AG04450 (cell line): Measurements from ENCODE around the gene G6PC2. TPM values are rescaled to one million over a fixed set of nuclear protein-coding genes. Genes with fewer than 3 reads are reported as not detected.
"Not testable (repeated sequence)": the region's sequence is repeated elsewhere in the genome, so short reads cannot be mapped to it uniquely, and the experiment has no call there.

Source experiments
- CTCF ChIA-PET: fragments of 300-600, 350-600 bp; formaldehyde crosslinking; extraction: SDS; loops from one replicate; lab custom pipeline; 2022; ENCODE audit warnings: antibody characterized with exemption, inconsistent platforms; lab: Charles Lee
- POLR2A ChIA-PET: fragments of 350-600 bp; formaldehyde crosslinking; extraction: SDS; loops from one replicate; lab custom pipeline; 2021; ENCODE audit warnings: antibody characterized with exemption, inconsistent platforms; lab: Yijun Ruan, JAX
- DNase-seq: peaks from one replicate; pipeline ENCODE4 v3.0.0-alpha.2; 2011; ENCODE audit warnings: low read depth, low spot score
- H3K27ac ChIP-seq: one replicate; pipeline ENCODE4 v1.5.1; 2012; ENCODE audit warnings: low read depth, low read length, control low read depth
- H3K27me3 ChIP-seq: one replicate; pipeline ENCODE4 v1.6.0; 2012; ENCODE audit warnings: low read length; ENCODE audit not compliant: control insufficient read depth, insufficient read depth
- H3K4me3 ChIP-seq: 2 replicates; pipeline ENCODE4 v1.5.1; 2011; ENCODE audit warnings: mild to moderate bottlenecking, low read depth, low read length, control low read depth
- H3K9me3 ChIP-seq: 2 replicates; pipeline ENCODE4 v1.5.1; 2012; ENCODE audit warnings: low read length; ENCODE audit not compliant: control insufficient read depth, insufficient read depth
- CTCF ChIP-seq: IDR thresholded peaks from 2 replicates; pipeline ENCODE4 v1.5.1; 2011; ENCODE audit warnings: low read depth, low read length, control low read depth, inconsistent platforms
- polyA plus RNA-seq: library from polyadenylated mRNA; depleted of rRNA; stranded (reverse); fragments of >200 nt; gene quantifications from 2 replicates; pipeline ENCODE4 v1.2.3, GENCODE V29; 2011

The G6PC2 gene
- polyA plus RNA-seq, 1 experiment = not detected

GRCh38 chr2:168926621-168927386, 25.7 kb downstream of the G6PC2 start:
- Histone ChIP-seq H3K4me3 (no peak overlapping the region), H3K27me3 (no peaks in the 10 kb centered on the region), H3K27ac (no peak overlapping the region), H3K9me3 (no peaks in the 10 kb centered on the region)
- no peak for DNase-seq
- ChIA-PET POLR2A (no interaction called here), CTCF (interaction anchor here (0.6 kb wide), 1 partner anchor 87 kb away, joined by 3 read pairs; no protein-coding TSS in a partner anchor)
- no peak for TF ChIP-seq CTCF

GRCh38 chr2:168928113-168928831, 27.2 kb downstream of the G6PC2 start:
- POLR2A ChIA-PET = no interaction called here
- H3K9me3 ChIP-seq = no peaks in the 10 kb centered on the region
- H3K27me3 ChIP-seq = no peaks in the 10 kb centered on the region
- no peak for DNase-seq
- TF ChIP-seq CTCF = no peak
- CTCF ChIA-PET = interaction anchor here (1.1 kb wide), 1 partner anchor 154 kb away, joined by 4 read pairs; no protein-coding TSS in a partner anchor
- H3K4me3 ChIP-seq = no peak overlapping the region
- H3K27ac ChIP-seq = no peak overlapping the region

GRCh38 chr2:168929031-168929430, 27.9 kb downstream of the G6PC2 start:
- CTCF ChIA-PET = no interaction called here

GRCh38 chr2:168930242-168930641, 29.2 kb downstream of the G6PC2 start:
- ChIA-PET POLR2A (no interaction called here), CTCF (interaction anchor here (1.0 to 2.7 kb wide), 2 partner anchors 10 to 156 kb away, joined by 3 to 16 read pairs; no protein-coding TSS in a partner anchor)
- Histone ChIP-seq H3K27me3 (no peaks in the 10 kb centered on the region), H3K27ac (no peak overlapping the region), H3K9me3 (no peaks in the 10 kb centered on the region), H3K4me3 (no peak overlapping the region)
- no peak for TF ChIP-seq CTCF
- DNase-seq = no peak

More at GRCh38 chr2:168929031-168929430, 27.9 kb downstream of the G6PC2 start:
- no peak for TF ChIP-seq CTCF
- no peak overlapping the region for H3K27ac ChIP-seq
- no peaks in the 10 kb centered on the region for H3K27me3 ChIP-seq
- POLR2A ChIA-PET = no interaction called here
- no peaks in the 10 kb centered on the region for H3K9me3 ChIP-seq
- no peak for DNase-seq
- no peak overlapping the region for H3K4me3 ChIP-seq

- H3K27ac ChIP-seq, H3K27me3 ChIP-seq, POLR2A ChIA-PET, H3K9me3 ChIP-seq, DNase-seq, H3K4me3 ChIP-seq: not testable (repeated sequence)
- CTCF ChIA-PET = interaction anchor here (1.6 to 2.7 kb wide), 2 partner anchors 9 to 12 kb away, joined by 3 to 16 read pairs; no protein-coding TSS in a partner anchor
Measured at GRCh38 chr2:168932174-168932573, 31.1 kb downstream of the G6PC2 start.
